ENCODE data around the gene SLC12A9.

Gene SLC12A9

DNA sequence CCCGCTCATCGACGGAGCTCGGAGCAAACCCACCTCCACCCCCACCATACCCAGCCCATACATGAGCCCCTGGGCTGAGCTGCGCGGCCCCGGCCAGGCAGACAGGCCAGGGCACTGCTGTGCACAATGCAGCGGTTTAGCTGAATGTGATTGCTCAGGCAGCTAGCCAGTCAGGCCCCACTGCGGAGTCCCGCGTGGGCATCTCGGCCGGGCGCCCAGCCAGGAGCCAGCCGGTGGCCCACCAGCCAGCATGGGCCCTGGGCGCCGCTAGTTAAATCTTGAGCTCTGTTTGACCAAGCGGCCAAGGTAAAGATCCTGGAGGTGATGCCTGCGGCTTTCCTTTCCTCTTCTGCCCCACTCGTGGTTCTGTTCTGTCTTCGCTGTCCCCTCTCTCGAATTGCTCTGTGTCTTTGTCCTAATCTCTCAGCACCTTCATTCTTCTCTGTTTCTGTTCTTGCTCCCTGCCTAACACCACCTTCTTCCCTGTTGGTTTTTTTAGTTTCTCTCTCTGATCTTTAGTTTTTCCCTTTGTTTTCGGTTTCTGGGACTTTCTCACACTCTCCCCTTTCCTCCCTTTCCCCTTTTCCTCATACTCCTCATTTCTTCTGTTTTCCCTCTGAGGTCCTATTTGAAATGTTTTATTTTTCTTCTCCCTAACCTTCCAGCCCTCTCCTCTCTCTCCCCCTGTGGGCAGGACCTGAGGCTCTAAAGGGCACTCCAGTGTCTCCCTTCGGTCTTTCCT, 30.4 kb downstream of the SLC12A9 start:
- no peak for DNase-seq (ENCODE audit: low read depth, low spot score)

DNA sequence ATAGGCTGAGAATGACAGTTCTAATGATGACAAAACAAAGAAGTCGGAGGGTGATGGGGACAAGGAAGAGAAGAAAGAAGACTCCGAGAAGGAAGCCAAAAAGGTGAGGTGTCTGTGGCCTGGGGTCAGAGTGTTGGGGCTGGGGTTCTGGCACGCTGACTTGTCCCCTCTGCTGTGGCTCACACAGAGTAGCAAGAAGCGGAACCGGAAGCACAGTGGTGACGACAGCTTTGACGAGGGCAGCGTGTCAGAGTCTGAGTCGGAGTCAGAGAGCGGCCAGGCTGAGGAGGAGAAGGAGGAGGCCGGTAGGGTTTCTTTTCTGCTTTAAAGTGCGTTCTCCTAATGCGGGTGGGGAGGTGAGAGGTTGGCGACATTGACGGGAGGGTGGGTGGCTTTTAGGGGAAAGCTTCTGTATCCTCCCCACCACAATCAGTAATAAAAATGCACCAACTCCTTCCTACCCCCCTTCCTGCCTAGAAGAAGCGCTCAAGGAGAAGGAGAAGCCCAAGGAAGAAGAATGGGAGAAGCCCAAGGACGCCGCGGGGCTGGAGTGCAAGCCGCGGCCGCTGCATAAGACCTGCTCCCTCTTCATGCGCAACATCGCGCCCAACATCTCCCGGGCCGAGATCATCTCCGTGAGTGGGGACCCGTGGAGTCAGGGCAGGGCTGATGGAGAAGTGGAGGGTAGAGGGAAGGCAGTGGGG, 32.4 kb downstream of the SLC12A9 start:
- no peak for DNase-seq (ENCODE audit: low read depth, low spot score)

DNA sequence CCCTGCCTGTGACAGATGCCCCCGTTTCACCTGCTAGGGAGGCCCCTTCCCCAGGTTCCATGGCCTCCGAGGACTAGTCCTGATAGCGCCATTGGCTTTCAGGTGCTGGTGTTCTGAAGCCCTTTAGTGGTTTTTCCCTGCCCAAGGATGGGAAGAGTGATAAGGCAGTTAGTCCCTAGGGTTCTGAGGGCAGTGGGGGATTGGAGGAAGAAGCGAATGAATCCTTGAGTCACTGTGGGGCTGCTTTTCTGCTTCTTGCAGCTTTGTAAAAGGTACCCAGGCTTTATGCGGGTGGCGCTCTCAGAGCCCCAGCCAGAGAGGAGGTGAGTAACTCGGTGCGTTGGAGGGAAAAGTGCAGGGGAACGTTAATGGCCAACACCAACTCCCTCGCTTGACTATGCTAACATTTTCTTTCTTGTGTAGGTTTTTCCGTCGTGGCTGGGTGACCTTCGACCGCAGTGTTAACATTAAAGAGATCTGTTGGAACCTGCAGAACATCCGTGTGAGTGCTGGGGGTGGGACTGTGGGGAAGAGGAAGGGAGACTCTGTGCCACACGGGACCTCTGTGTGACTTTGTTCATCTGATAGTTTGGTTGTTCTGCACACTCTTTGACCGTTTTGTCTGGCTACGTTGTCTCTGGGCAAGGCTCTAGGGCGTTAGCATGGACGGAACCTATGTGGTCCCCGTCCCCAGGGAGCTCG, 33.1 kb downstream of the SLC12A9 start:
- DNase-seq (ENCODE audit: low read depth, low spot score): no peak

DNA sequence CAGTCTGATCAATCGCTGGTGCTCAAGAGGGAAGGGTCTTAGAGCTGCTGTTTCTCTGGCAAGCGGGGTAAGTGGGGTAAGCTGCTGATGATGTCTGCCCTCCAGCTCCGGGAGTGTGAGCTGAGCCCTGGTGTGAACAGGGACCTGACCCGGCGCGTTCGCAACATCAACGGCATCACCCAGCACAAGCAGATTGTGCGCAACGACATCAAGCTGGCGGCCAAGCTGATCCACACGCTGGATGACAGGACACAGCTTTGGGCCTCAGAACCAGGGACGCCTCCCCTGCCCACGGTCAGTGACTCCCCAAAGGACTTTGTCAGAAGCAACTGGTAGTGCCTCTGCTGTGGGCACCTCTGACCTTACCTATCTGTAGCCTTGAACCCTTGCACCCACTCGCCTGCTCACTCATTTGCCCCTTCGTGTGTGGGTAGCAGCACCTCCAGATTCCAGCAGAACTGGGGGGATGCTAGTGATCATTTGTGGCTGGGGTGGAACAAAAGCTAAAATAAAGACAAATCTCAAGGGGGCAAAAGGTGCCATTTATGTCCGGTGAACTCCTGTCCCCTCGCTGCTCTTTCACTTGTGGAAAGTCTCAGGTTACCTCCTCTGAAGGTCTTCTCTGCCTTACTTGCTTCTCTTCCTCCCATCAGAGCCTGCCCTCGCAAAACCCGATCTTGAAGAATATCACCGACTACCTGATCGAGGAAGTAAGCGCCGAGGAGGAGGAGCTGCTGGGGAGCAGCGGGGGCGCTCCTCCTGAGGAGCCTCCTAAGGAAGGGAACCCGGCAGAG, 33.8 kb downstream of the SLC12A9 start:
- no peak for DNase-seq (ENCODE audit: low read depth, low spot score)

DNA sequence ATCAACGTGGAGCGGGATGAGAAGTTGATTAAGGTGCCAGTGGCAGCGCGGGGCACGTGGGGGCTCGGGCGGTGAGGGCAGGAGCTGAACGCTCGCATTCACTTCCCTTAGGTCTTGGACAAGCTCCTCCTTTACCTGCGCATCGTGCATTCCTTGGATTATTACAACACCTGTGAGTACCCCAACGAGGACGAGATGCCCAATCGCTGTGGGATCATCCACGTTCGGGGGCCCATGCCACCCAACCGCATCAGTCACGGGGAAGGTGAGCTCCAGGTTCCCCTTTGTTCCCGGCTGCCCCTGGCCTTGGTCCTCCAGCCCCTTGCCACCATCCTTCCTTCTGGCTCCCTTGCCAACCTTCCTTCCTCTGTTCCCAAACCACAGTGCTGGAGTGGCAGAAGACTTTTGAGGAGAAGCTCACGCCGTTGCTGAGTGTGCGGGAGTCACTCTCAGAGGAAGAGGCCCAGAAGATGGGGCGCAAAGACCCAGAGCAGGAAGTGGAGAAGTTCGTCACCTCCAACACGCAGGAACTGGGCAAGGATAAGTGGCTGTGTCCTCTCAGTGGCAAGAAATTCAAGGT, 34.5 kb downstream of the SLC12A9 start:
- DNase-seq (ENCODE audit: low read depth, low spot score): no peak

DNA sequence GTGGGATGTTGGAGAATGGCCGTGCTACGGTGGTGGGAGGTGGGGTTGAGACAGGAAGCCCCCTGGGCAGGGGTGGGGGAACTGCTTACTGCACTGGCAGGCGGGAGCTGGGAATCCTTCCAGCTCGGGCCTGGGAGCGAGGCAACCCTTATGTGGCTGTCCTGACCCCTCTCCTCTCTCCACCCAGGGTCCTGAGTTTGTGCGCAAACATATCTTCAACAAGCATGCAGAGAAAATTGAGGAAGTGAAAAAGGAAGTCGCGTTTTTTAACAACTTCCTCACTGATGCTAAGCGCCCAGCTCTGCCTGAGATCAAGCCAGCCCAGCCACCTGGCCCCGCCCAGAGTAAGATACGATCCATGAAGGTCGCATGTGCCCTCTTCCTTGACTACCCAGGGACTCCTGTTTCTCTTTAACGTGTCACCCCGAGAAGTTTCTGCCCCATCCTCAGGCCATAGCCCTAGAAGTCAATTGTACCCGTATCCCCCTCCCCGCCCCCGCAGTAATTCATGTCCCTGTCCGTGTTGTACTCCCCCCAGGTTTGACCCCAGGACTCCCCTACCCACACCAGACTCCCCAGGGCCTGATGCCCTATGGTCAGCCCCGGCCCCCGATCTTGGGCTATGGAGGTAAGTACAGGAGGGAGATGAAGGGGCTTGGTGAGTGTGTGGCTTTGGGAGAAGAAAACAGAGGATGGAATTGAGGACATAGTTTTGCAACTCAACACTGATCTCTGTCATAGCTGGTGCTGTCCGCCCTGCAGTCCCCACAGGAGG, 35.2 kb downstream of the SLC12A9 start:
- DNase-seq (ENCODE audit: low read depth, low spot score): no peak

DNA sequence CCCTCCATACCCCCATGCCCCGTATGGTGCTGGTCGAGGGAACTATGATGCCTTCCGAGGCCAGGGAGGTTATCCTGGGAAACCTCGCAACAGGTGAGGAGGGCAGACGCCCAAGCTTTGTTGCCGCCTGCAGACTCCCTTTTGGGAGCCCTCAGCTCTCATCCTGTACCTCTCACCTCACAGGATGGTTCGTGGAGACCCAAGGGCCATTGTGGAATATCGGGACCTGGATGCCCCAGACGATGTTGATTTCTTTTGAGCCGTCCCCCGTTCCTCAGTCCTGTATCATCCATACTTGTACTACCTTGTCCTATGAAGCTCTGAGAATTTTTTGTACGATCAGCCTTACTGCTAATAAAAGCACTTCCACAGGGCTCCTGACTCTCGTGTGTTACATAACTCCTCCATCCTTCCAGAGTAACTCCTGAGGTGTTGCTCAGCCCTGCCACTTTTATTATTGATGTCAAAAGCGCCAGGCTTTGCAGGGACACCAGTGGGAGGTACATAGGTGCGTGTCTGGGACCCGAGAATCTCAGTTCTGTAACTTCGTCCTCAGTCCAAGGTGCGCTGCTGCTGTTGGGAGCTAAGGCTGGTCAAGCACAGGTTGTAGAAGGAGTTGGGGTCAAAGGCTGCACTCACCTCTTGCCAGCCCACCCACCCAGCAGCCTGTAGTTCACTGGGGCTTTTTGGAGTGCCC, 35.9 kb downstream of the SLC12A9 start:
- no peak for DNase-seq (ENCODE audit: low read depth, low spot score)

DNA sequence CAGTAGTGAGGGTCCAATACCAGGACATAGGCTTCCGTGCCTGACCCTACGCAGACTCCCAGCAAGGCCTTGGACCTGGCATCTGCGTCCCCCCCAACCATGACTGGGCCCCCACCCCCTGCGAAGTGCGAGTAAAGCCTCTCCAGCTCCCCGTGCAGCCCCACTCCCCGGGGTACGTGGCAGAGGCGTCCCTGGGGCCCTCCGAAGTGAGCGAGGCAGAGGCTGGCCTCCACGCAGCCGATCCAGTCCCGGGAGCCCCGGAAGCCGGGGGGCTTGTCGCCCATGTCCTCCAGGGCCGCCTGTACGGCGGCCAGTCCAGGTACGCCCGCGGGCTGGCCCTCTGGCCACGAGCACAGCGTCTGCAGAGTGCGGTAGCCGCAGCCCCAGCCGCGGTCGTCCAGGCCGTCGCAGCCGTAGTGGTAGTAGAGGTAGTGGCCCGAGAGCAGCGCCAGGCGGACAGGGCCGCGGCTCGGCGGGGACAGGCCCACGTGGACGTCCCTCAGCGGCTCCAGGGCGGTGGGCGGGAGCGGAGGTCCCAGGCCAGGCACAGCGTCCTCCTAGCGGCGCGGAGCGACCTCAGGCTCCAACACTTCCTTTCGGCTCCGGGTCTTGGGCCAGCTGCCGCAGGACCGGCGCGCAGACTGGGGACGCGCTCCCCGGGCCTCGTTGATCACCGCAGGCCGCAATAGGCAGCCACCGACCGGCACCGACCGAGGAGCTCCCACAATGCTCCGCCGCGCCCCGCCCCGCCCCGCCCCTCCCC, 36.7 kb downstream of the SLC12A9 start, which contains the start of gene UFSP1:
Gene UFSP1 (minus strand): TSS at position 728 of the 763 bp plus-strand sequence. CDS start 444 bp downstream, at position 284.
- DNase-seq (ENCODE audit: low read depth, low spot score): no peak

DNA sequence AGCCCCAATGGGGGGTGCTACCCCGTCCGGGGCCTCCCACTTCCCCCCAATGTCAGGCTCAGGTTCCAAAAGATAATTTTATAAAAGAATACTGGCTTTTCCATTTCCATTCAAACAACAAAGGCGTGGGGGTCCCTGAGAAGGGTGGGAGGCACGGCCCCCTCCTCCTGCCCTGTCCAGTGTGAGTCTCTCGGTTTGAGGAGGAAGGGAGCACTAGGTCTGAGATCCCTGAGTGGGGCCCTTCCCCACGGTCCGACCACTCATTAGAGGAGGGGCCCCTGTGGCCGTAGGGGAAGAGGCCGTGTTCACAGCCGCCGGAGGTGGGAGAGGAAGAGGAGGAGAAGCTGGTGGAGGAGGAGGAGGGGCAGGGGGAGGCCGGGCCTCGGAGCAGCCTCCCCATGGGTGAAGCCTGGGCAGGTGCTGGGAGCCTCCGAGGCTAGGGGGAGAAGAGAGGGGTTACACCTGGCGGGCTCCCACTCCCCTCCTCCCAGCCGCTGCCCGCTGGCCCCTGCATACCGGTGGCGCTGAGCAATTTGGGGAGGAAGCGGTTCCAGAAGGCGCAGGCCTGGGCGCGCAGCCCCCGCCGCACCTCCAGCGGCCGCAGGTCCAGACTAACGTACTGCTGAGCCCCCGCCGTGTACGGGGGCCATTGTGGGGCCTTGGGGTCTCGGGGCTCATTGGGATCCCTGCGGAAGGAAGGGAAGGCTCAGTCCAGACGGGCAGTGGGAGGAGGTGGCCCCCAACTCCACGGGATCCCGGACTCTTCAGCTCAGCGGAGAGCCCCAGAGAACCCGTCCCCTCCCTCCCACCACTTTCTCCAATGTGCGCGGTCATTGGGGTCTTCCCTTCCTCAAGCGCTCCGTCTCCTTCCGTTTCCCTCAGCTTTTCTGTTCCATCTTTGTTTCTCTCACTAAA, 38.4 kb downstream of the SLC12A9 start:
- no peak for DNase-seq (ENCODE audit: low read depth, low spot score)

DNA sequence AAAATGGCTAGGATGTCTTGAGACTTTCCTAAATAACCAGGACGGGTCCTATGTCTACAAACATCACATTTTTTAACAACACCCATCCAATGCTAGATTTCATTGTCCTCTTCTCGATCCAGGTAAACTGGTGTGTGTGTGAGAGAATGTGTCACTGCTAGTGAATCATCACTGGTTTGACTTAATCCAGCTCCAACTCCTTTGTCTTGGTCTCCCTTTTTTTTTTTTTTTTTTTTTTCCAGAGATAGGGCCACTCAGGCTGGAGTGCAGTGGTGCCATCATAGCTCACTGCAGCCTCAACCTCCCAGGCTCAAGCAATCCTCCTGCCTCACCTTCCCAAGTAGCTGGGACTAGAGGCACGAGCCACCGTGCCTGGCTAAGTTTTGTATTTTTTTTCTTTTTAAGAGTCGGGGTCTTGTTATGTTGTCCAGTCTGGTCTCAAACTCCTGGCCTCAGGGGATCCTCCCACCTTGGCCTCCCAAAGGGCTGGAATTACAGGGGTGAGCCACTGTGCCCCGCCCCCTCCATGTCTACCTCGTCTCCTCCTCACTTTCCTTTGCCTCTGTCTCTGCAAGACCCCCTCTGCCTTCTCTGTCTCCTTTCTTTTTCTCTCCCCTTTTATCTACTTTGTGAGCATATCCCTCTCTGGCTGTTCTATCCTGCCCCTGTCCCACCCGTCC, 39.2 kb downstream of the SLC12A9 start:
- no peak for DNase-seq (ENCODE audit: low read depth, low spot score)

DNA sequence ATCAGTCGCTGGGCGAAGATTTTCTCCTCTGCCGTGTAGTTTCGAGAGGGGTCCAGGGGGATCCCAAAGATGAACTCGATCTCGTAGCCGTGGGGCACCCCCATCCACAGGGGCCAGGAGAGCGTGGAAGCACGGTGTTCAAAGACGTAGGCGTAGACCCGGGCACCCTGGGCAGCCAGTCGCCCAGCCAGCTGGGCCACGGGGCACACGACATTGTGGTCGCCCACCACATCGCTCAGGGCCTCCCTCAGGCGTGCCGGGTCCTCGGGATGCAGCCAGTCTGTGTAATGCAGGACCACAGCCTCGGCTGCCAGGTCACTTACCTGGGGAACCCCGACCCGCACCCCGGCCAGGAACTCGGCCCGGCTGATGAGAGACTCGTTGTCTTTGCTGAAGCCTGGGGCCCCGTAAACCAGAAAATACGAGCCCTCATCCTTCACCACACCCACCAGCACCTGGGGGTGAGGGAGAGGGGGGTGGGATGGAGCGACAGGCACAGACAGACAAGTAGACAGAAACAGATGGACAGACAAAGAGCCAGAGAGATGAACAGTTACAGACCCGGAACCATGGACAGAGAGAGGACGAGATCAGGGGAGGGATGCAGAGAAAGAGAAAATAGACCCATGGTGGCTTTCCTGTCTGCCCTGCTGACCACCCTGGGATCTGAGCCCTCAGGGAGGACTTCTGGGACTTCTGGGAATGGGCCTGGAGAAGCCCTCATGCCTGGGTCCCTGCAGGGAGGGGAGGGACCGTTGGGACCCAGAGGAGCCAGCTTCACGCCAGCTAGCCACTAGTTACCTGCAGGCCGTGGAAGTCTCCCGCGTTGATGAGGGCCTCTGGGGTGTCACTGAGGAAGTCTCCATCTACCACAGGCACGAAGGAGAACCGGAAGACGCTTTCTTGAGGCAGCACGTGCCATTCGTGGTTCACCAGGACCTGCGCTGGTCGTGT, 40.1 kb downstream of the SLC12A9 start:
- no peak for DNase-seq (ENCODE audit: low read depth, low spot score)

DNA sequence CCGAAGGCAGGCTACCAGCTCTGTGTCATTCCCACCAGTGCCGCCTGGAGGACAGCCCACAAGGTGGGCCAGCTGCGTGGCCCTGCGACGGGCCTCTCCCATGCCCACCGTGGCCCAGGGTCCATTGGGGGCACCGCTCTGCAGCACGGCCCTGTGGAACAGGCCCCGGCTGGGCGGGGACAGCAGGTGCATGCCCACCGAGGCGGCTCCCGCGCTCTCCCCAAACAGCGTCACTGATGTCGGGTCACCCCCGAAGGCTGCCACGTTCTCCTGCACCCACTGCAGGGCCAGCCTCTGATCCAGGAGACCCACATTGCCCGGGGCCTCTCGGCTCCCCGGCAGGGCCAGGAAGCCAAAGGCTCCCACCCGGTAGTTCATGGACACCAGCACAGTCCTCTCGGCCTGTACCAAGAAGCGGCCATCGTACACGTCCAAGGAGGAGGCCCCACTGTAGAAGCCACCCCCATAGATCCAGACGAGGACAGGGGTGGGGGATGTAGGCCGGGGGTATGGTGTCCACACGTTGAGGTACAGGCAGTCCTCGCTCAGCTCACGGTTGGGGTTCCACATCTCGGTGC, 40.9 kb downstream of the SLC12A9 start:
- DNase-seq (ENCODE audit: low read depth, low spot score): no peak

DNA sequence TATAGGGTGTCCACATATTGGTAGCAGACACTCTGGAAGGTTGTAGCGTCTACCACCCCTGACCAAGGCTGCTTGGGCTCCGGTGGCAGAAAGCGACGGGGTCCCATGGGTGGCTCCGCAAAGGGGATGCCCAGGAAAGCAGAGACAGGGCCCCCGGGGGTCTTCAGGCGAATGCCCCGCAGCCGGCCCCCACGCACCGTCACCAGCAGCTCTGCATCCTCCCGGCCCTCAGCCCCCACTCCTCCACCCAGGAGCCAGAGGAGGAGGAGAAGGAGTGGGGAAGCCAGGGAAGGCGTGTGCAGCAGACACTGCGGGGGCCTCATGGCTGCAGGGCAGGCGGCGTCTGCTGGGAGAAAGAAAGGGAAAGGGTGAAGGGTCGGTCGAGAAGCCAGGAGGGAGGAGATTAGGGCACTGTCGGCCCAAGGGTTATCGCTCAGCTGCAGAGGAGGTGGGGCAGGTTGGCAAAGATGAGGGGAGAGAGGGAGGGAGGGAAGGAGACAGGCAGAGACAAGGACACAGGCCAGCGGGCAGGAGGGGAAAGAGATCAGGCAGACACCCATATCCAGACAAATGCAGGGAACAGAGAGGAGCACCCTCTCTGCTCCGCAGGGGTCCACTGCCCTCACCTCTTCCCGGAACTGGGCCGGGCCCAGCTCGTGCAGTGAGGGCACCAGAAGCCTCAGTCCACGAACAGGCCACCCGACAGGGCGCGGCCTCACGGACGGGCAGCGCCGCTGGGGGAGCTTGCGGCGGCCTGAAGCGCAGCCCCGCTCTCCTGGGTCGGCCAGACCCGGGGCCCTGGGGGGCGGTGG, 41.6 kb downstream of the SLC12A9 start:
- no peak for DNase-seq (ENCODE audit: low read depth, low spot score)

DNA sequence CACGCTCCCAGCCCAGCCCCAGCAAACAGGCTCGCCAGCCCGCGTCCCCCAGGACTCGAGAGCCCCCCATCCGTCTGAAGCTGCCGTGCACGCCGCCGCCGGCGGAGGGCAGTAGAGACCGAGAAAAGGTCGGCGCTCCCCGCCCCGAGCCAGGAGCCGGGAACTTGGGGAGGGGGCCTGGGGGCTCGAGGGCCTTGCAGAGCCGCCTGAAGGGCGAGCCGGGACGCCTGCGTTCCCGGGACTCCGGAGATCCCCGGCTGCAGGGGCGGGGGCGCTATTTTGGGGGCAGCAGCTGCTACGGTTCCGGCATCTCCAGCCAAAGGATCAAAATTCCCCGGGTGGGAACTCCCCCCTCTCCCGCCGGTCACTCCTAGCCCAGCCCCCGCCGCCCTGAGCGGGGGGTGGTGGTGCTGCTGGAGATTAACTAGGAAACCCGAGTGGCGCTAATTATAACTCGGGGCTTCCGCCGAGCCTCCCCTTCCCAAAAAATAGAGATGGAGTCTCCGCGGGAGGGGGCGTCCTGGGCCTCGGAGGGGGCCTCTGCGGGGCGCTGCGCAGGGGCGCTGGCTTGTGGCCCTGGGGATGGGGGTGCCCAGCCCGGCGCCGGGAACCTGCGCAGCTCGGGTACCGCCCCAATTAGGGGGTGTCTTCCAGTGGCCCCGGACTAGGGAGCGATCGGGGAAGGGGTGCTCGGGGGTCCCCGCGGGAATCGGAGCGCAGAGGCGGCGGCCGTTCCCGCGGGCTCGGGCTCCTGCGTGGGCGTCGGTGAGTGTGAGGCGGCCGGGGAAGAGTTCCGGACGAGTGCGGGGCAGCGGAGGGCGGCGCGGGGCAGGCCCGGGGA, 42.6 kb downstream of the SLC12A9 start:
- DNase-seq (ENCODE audit: low read depth, low spot score): no peak

DNA sequence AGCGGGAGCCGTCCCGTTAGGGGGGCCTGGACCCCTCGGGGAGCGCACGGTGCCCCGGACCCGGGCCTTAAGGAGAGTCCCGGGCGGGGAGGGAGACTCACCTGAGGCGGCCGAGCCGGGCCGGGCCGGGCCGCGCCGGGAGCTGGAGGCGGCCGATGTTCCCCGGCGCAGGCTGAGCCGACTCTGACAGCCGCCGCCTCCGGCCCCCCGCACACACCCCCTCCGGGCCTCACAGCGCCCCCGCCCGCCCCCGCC, 43.1 kb downstream of the SLC12A9 start, which contains the start of gene ACHE:
Gene ACHE (minus strand): TSS at position 188 of the 255 bp plus-strand sequence. CDS start 1,656 bp downstream, outside the sequence.
- no peak for DNase-seq (ENCODE audit: low read depth, low spot score)

Data from activated CD4-positive, CD25-positive, alpha-beta regulatory T cell treated with anti-CD3 and anti-CD28 coated beads, Interleukin-2, amount 50 U/mL, for 16 hours (primary cell).